GM19455 (cell line): Measurements from ENCODE around the gene RGN.
A peak's percentile ranks its signal among the peaks of the same experiment; 100 is the strongest.
"Not testable (repeated sequence)": the region's sequence is repeated elsewhere in the genome, so short reads cannot be mapped to it uniquely, and the experiment has no call there.

ENCODE experiments used
- ATAC-seq: cut with Tn5 transposase; IDR thresholded peaks from one replicate; pipeline ENCODE4 v1.9.1; 2021; ENCODE audit not compliant: unreplicated experiment

The RGN gene

GRCh38 chrX:47078129-47079043, at the start of gene RGN:
Gene RGN, plus strand, starts transcription at chrX:47078443. Its CDS starts 2,702 bp downstream, at chrX:47081145.
- ATAC-seq: no peak

- no peak for ATAC-seq
Observed at GRCh38 chrX:47030339-47030738, 47.9 kb upstream of the RGN start.

- no peak for ATAC-seq
Observed at GRCh38 chrX:47047989-47048388, 30.3 kb upstream of the RGN start.

- ATAC-seq: no peak
Observed at GRCh38 chrX:47059142-47059874, 18.9 kb upstream of the RGN start.

GRCh38 chrX:47060708-47061107, 17.5 kb upstream of the RGN start:
- ATAC-seq: no peak

- ATAC-seq: no peak
Observed at GRCh38 chrX:47061238-47061919, 16.9 kb upstream of the RGN start.

GRCh38 chrX:47063179-47063578, 15.1 kb upstream of the RGN start:
- ATAC-seq: no peak

- ATAC-seq: no peak
Observed at GRCh38 chrX:47068214-47068613, 10.0 kb upstream of the RGN start.

GRCh38 chrX:47068720-47069119, 9.5 kb upstream of the RGN start:
- no peak for ATAC-seq

GRCh38 chrX:47080215-47080914, 2.1 kb downstream of the RGN start:
- no peak for ATAC-seq

- no peak for ATAC-seq
Observed at GRCh38 chrX:47080915-47081236, 2.6 kb downstream of the RGN start.

- peak; percentile 86 for ATAC-seq
Observed at GRCh38 chrX:47091149-47091775, 13.0 kb downstream of the RGN start.

GRCh38 chrX:47093248-47093647, 15.0 kb downstream of the RGN start:
- no peak for ATAC-seq

- ATAC-seq: no peak
Observed at GRCh38 chrX:47093860-47094259, 15.6 kb downstream of the RGN start.

GRCh38 chrX:47097018-47097417, 18.8 kb downstream of the RGN start:
- no peak for ATAC-seq

GRCh38 chrX:47098338-47099094, 20.3 kb downstream of the RGN start:
- no peak for ATAC-seq

GRCh38 chrX:47101206-47101605, 23.0 kb downstream of the RGN start:
- no peak for ATAC-seq

- not testable (repeated sequence) for ATAC-seq
Observed at GRCh38 chrX:47110936-47111615, 32.8 kb downstream of the RGN start.

- ATAC-seq: no peak
Observed at GRCh38 chrX:47112316-47112954, 34.2 kb downstream of the RGN start.
